Hepatocyte (in vitro differentiated cells): Measurements from ENCODE around the gene DENND5B.

ENCODE experiments used
- CTCF ChIP-seq: fragments of 200-600 bp; sonication (generic); IDR thresholded peaks from 2 replicates; pipeline ENCODE4 v1.5.1; 2016; ENCODE audit warnings: antibody characterized with exemption, mild to moderate bottlenecking; ENCODE audit not compliant: poor library complexity
- EZH2 ChIP-seq: fragments of 200-600 bp; sonication (generic); IDR thresholded peaks from 2 replicates; pipeline ENCODE4 v1.6.1; 2016; ENCODE audit warnings: antibody characterized with exemption, mild to moderate bottlenecking, borderline replicate concordance

GRCh38 chr12:31342286-31342685 lies 248.7 kb downstream of the DENND5B start:
- TF ChIP-seq CTCF (no peak), EZH2 (no peak)
